ENCODE measurements around the gene MAMLD1.

- no peak for TF ChIP-seq CTCF (IDR thresholded peaks at IDR 0.05)
- TF ChIP-seq POLR2A (IDR thresholded peaks at IDR 0.05): no peak
Observed at GRCh38 chrX:150515801-150516200, 152.7 kb downstream of the MAMLD1 start.

All from esophagus squamous epithelium (tissue), 4 donors.